ENCODE measurements around the gene PPP1R7. TPM values are rescaled to one million over a fixed set of nuclear protein-coding genes. Genes with fewer than 3 reads are reported as not detected.

Gene PPP1R7
- total RNA-seq, 1 experiment from 2014 or later, result 45.4 TPM

DNA sequence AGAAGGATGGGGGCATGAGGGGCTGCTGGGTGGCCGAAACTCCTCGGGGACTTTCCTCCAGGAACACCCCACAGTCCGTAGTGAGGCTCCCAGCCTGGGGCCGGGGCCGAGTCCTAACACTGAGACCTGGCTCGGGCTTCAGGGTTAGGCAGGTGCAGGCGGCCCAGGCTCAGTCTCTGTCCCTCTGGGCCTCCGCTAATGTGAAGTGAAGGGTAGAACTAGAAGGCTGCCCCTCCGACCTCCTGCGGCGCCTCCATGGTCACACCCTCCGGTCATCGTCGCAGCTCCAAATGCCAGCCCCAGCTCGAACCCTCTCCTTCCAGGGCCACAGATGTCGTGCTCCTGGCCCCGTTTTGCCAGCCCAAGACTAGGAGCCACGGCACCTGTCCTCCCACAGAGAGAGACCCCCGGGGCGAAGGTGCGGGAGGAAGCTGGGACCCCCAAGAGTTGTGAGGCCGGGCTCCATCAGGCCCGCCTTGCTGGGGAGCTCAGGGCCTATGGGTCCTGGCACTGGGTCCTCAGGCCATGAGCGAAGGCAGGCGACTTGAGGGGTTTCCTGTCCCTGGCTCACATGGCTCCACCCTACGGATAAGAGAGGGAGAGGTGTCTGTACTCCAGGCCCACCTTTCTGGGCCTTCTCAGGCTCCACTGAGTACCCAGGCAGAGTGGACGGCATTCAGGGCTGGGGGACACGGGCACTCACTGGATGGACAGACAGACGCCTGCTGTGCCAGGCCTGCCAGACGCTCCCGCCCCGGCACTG, 39.0 kb downstream of the PPP1R7 start (continued):
- TF ChIP-seq YY1 (IDR thresholded peaks at IDR 0.05; ENCODE audit: extremely low read depth, insufficient replicate concordance, low read depth, low read length) (no peak), RAD21 (IDR thresholded peaks at IDR 0.05; ENCODE audit: low read depth) (no peak), CBX3 (IDR thresholded peaks at IDR 0.05; ENCODE audit: low read depth) (no peak), EZH2 (IDR thresholded peaks at IDR 0.05) (no peak), SP1 (IDR thresholded peaks at IDR 0.05; ENCODE audit: low read depth) (no peak), POLR2A (IDR thresholded peaks at IDR 0.05; ENCODE audit: borderline replicate concordance, extremely low read depth, insufficient read depth, insufficient read length) (no peak), TCF7L2 (IDR thresholded peaks at IDR 0.05; ENCODE audit: borderline replicate concordance, extremely low read depth, insufficient read depth, insufficient read length) (no peak), JUND (IDR thresholded peaks at IDR 0.05) (no peak), ZBTB33 (IDR thresholded peaks at IDR 0.05; ENCODE audit: extremely low read depth, insufficient replicate concordance, low read length) (no peak)
- TF ChIP-seq, protein P1, sequence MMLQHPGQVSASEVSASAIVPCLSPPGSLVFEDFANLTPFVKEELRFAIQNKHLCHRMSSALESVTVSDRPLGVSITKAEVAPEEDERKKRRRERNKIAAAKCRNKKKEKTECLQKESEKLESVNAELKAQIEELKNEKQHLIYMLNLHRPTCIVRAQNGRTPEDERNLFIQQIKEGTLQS (IDR thresholded peaks at IDR 0.05), result no peak

DNA sequence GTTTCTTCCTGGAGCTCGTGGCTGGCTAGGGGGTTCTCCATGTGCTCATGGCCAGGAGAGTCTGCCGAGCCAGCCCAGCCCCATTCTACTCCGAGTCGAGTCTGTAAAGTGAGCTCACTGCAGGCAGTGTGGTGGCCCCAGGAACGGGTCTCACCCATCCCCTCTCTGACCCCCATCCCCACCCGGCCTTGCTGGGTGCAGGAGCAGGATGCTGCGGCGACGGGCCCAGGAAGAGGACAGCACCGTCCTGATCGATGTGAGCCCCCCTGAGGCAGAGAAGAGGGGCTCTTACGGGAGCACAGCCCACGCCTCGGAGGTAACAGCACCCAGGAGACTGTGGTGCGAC, 39.6 kb downstream of the PPP1R7 start:
- Histone ChIP-seq H3K27ac (ENCODE audit: low read depth, low read length) (no peak overlapping the region), H3K36me3 (ENCODE audit: control insufficient read depth in 1 of 2, insufficient read depth in 2 of 2, low read length in 2 of 2) (no peaks in the 10 kb centered on the region), H3K4me1 (ENCODE audit: control insufficient read depth in 1 of 2, insufficient read depth in 2 of 2, low read length in 2 of 2) (no peaks in the 10 kb centered on the region), H3K27me3 (ENCODE audit: insufficient read depth, low read length) (no peaks in the 10 kb centered on the region), H3K9ac (ENCODE audit: low read length) (no peak overlapping the region), H3K9me3 (ENCODE audit: control insufficient read depth in 1 of 2, insufficient read depth in 1 of 2, low read depth in 1 of 2, low read length in 2 of 2) (no peaks in the 10 kb centered on the region), H3K4me3 (replicated peaks in 1 of 2; ENCODE audit: low read depth in 1 of 2, low read length in 2 of 2) (no peak overlapping the region), H4K20me1 (ENCODE audit: insufficient read depth) (no peaks in the 10 kb centered on the region), H2AFZ (ENCODE audit: low read depth, low read length, poor library complexity, severe bottlenecking) (no peak overlapping the region), H3K4me2 (ENCODE audit: low read length) (no peak overlapping the region), H3K9me2 (ENCODE audit: insufficient read depth) (no peaks in the 10 kb centered on the region), H3K79me2 (ENCODE audit: insufficient read depth, low read length) (no peaks in the 10 kb centered on the region)
- ChIA-PET CTCF (no interaction called here), RAD21 (ENCODE audit: low non-redundant PET in 1 of 2, low total read pairs in 2 of 2, uncharacterized antibody in 2 of 2, unreplicated experiment in 2 of 2) (no interaction called here), POLR2A (no interaction called here)
- BruUV-seq (replicated peaks), result no TSS peak
- no peak for ATAC-seq
- intact Hi-C loops (cut with micrococcal nuclease), result no loop called here
- no peak for DNase-seq (ENCODE audit: low read depth, low spot score)
- TF ChIP-seq ZNF274 (IDR thresholded peaks at IDR 0.05; ENCODE audit: low read depth, low read length) (no peak), POLR2AphosphoS5 (IDR thresholded peaks at IDR 0.05; ENCODE audit: low read depth, low read length) (no peak), ZFX (IDR thresholded peaks at IDR 0.05) (no peak), RAD21 (IDR thresholded peaks at IDR 0.05; ENCODE audit: low read depth) (no peak), ELF1 (IDR thresholded peaks at IDR 0.05; ENCODE audit: borderline replicate concordance, low read depth) (no peak), POLR2A (IDR thresholded peaks at IDR 0.05; ENCODE audit: borderline replicate concordance, extremely low read depth, insufficient read depth, insufficient read length) (no peak), FOSL1 (IDR thresholded peaks at IDR 0.05; ENCODE audit: low read depth) (no peak), REST (IDR thresholded peaks at IDR 0.05; ENCODE audit: low read depth) (no peak), SIN3A (IDR thresholded peaks at IDR 0.05; ENCODE audit: low read depth) (no peak), EZH2phosphoT487 (IDR thresholded peaks at IDR 0.05; ENCODE audit: borderline replicate concordance) (no peak)

All from HCT116 (cell line).